PC-3 (cell line): Measurements from ENCODE around the gene VMA21.

Source experiments
- EZH2 ChIP-seq: fragments of 300-600 bp; sonication (generic); IDR thresholded peaks from one replicate; pipeline ENCODE4 v1.6.1; 2017; ENCODE audit warnings: antibody characterized with exemption, mild to moderate bottlenecking, low read length; ENCODE audit not compliant: unreplicated experiment
- EZH2phosphoT487 ChIP-seq: fragments of 300-600 bp; sonication (generic); IDR thresholded peaks from 2 replicates; pipeline ENCODE4 v1.6.1; 2018; ENCODE audit warnings: mild to moderate bottlenecking, antibody characterized with exemption, low read length, borderline replicate concordance
- TF ChIP-seq, protein P1 (sequence below): fragments of 300-600 bp; sonication (generic); conservative IDR thresholded peaks from 2 replicates; pipeline ENCODE4 v1.5.1; 2017; ENCODE audit warnings: antibody characterized with exemption, low read depth, mild to moderate bottlenecking, low read length

GRCh38 chrX:151458824-151459223, 61.8 kb downstream of the VMA21 start:
- TF ChIP-seq, protein P1, sequence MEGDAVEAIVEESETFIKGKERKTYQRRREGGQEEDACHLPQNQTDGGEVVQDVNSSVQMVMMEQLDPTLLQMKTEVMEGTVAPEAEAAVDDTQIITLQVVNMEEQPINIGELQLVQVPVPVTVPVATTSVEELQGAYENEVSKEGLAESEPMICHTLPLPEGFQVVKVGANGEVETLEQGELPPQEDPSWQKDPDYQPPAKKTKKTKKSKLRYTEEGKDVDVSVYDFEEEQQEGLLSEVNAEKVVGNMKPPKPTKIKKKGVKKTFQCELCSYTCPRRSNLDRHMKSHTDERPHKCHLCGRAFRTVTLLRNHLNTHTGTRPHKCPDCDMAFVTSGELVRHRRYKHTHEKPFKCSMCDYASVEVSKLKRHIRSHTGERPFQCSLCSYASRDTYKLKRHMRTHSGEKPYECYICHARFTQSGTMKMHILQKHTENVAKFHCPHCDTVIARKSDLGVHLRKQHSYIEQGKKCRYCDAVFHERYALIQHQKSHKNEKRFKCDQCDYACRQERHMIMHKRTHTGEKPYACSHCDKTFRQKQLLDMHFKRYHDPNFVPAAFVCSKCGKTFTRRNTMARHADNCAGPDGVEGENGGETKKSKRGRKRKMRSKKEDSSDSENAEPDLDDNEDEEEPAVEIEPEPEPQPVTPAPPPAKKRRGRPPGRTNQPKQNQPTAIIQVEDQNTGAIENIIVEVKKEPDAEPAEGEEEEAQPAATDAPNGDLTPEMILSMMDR, result no peak
- TF ChIP-seq EZH2 (no peak), EZH2phosphoT487 (no peak)
